ENCODE data around the gene KRTAP12-4. TPM values are rescaled to one million over a fixed set of nuclear protein-coding genes. Genes with fewer than 3 reads are reported as not detected.

Gene KRTAP12-4
- total RNA-seq, 1 donor from 2014 or later, result not detected

DNA sequence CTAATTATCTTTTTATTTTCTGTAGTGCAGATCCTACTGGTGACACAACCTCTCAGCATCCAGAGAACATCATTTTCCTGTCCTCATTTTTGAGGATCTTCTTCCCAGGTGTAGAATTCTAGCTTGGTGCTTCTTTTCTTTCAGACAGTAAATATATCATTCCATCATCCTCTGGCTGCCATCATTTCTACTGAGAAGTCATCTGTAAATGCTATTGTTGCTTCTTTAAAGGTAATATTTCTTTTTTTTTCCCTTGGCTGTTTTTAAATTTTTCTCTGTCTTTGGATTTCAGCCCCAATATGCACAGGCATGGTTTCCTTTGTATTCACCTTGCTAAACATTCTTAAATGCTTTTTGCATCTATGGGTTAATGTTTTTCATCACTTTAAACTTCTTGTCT lies 30.9 kb downstream of the KRTAP12-4 start:
- Mint-ChIP-seq H3K4me3 (ENCODE audit: unreplicated experiment) (no peak overlapping the region), H3K36me3 (ENCODE audit: unreplicated experiment) (peaks cover 46% of the 10 kb centered on the region), H3K4me1 (ENCODE audit: low read depth, unreplicated experiment) (no peaks in the 10 kb centered on the region), H3K9me3 (ENCODE audit: unreplicated experiment) (peaks cover 9% of the 10 kb centered on the region), H3K27ac (ENCODE audit: unreplicated experiment) (no peak overlapping the region), H3K27me3 (ENCODE audit: unreplicated experiment) (no peaks in the 10 kb centered on the region)
- TF ChIP-seq, protein P1, sequence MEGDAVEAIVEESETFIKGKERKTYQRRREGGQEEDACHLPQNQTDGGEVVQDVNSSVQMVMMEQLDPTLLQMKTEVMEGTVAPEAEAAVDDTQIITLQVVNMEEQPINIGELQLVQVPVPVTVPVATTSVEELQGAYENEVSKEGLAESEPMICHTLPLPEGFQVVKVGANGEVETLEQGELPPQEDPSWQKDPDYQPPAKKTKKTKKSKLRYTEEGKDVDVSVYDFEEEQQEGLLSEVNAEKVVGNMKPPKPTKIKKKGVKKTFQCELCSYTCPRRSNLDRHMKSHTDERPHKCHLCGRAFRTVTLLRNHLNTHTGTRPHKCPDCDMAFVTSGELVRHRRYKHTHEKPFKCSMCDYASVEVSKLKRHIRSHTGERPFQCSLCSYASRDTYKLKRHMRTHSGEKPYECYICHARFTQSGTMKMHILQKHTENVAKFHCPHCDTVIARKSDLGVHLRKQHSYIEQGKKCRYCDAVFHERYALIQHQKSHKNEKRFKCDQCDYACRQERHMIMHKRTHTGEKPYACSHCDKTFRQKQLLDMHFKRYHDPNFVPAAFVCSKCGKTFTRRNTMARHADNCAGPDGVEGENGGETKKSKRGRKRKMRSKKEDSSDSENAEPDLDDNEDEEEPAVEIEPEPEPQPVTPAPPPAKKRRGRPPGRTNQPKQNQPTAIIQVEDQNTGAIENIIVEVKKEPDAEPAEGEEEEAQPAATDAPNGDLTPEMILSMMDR (IDR thresholded peaks at IDR 0.05; ENCODE audit: partially characterized antibody, unreplicated experiment), result no peak
- DNase-seq, result no peak

DNA sequence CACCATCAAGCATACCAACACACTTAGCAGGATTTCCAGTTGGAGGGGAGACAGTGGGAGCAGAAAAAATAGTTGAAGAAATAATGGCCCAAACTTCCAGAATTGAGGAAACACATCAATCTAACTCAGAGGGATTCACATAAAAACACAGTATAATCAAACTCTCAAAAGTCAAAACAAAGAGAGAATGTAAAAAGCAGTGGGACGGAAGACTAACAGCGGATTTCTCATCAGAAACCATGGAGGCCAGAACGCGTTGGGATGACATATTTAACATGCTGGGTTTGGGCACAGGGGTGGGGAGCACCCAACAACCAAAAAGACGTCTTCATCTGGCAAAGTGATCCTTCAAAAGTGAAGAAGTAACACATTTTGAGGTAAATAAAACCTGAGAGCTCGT lies 34.6 kb downstream of the KRTAP12-4 start:
- H3K4me1 Mint-ChIP-seq (ENCODE audit: low read depth, unreplicated experiment), result peaks cover 10% of the 10 kb centered on the region
- peaks cover 42% of the 10 kb centered on the region for H3K36me3 Mint-ChIP-seq (ENCODE audit: unreplicated experiment)
- DNase-seq, result no peak
- H3K9me3 Mint-ChIP-seq (ENCODE audit: unreplicated experiment), result peaks cover 15% of the 10 kb centered on the region
- H3K27ac Mint-ChIP-seq (ENCODE audit: unreplicated experiment), result no peak overlapping the region
- TF ChIP-seq, protein P1 (IDR thresholded peaks at IDR 0.05; ENCODE audit: partially characterized antibody, unreplicated experiment), result no peak
- no peak overlapping the region for H3K4me3 Mint-ChIP-seq (ENCODE audit: unreplicated experiment)
- H3K27me3 Mint-ChIP-seq (ENCODE audit: unreplicated experiment), result peaks cover 6% of the 10 kb centered on the region

DNA sequence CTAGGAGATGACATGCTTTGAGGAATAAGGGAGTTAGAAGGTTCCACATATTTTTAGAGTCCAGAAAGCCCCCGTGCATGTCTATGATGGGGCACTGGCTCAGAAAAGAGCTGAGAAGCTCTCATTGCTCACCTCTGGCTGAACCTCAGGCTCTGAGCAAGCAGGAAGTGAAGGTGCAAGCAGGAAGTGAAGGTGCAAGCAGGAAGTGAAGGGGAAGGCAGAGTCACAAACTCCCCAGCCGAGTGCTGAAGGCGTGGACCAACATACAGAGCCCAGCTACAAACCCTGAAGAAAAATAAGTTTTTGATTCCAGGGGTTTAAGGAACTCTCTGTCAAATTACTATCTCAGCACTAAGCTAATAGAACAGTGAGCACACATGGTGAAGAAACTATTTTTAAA lies 35.5 kb downstream of the KRTAP12-4 start:
- H3K27me3 Mint-ChIP-seq (ENCODE audit: unreplicated experiment), result peaks cover 9% of the 10 kb centered on the region
- TF ChIP-seq, protein P1 (IDR thresholded peaks at IDR 0.05; ENCODE audit: partially characterized antibody, unreplicated experiment), result no peak
- H3K4me3 Mint-ChIP-seq (ENCODE audit: unreplicated experiment), result no peak overlapping the region
- peaks cover 11% of the 10 kb centered on the region for H3K9me3 Mint-ChIP-seq (ENCODE audit: unreplicated experiment)
- H3K36me3 Mint-ChIP-seq (ENCODE audit: unreplicated experiment), result peaks cover 33% of the 10 kb centered on the region
- no peak for DNase-seq
- peaks cover 10% of the 10 kb centered on the region for H3K4me1 Mint-ChIP-seq (ENCODE audit: low read depth, unreplicated experiment)
- H3K27ac Mint-ChIP-seq (ENCODE audit: unreplicated experiment), result no peak overlapping the region

DNA sequence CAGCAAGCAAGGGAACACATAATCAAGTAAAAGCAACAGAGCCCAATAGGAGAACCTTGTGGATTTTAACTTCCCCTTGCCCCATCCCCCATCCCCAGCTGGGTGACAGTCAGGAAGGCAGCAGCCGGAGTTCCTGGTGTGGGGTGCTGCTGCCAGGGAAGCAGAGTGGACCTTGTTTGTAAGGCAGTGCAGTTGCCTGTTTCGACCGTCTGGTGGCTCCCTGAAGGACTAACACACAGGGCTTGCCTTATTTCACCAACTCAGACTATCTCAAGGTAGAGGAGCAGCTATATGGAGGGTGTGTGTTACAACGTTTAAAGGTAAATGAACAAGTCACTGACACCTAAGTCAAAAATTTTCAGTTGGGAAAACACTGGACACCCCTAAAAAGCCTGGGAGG lies 36.0 kb downstream of the KRTAP12-4 start:
- Mint-ChIP-seq H3K9me3 (ENCODE audit: unreplicated experiment) (peaks cover 13% of the 10 kb centered on the region), H3K4me1 (ENCODE audit: low read depth, unreplicated experiment) (peaks cover 10% of the 10 kb centered on the region), H3K4me3 (ENCODE audit: unreplicated experiment) (no peak overlapping the region), H3K27me3 (ENCODE audit: unreplicated experiment) (peaks cover 9% of the 10 kb centered on the region), H3K36me3 (ENCODE audit: unreplicated experiment) (peaks cover 29% of the 10 kb centered on the region), H3K27ac (ENCODE audit: unreplicated experiment) (no peak overlapping the region)
- DNase-seq, result no peak
- TF ChIP-seq, protein P1 (IDR thresholded peaks at IDR 0.05; ENCODE audit: partially characterized antibody, unreplicated experiment), result no peak

DNA sequence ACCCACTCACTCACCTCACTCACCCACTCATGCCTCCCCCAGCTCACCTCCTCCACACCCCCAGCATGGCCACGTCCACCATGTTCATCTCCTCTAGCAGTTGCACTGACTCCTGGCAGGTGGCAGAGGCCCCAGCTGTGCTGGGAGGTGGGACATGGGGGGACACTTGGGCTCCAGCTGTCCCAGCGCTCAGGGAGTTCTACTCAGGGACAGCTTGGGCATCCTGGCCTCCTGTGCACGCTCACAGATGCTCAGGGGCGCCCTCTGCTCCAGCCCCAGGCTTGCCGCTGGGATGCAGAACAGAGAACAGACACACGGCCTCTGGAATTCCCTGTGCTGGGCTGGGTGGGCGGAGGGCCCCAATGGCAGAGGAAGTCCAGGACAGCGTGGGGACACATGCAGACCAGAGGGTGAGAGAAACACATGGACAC lies 37.4 kb downstream of the KRTAP12-4 start:
- Mint-ChIP-seq H3K27ac (ENCODE audit: unreplicated experiment) (peak overlapping the region; percentile 78), H3K9me3 (ENCODE audit: unreplicated experiment) (peaks cover 19% of the 10 kb centered on the region), H3K27me3 (ENCODE audit: unreplicated experiment) (peaks cover 9% of the 10 kb centered on the region), H3K4me3 (ENCODE audit: unreplicated experiment) (peak overlapping the region; percentile 63), H3K4me1 (ENCODE audit: low read depth, unreplicated experiment) (peaks cover 10% of the 10 kb centered on the region), H3K36me3 (ENCODE audit: unreplicated experiment) (peaks cover 20% of the 10 kb centered on the region)
- peak; percentile 49 for DNase-seq
- TF ChIP-seq, protein P1 (IDR thresholded peaks at IDR 0.05; ENCODE audit: partially characterized antibody, unreplicated experiment), result no peak

Data from glutamatergic neuron (in vitro differentiated cells).